Uterus (tissue), 2 donors: Measurements from ENCODE around the gene A4GALT.

ENCODE experiments used
- POLR2A ChIP-seq, 2 donors: fragments of 450-650 bp; IDR thresholded peaks; one replicate each; pipeline ENCODE4 v1.6.1; 2016; ENCODE audit warnings: antibody characterized with exemption in 2 of 2, mild to moderate bottlenecking in 1 of 2, moderate library complexity in 1 of 2
- TF ChIP-seq, protein P1 (sequence below), 4 experiments: fragments of 200-600 bp in 2 of 4; fragments of 450-650 bp in 2 of 4; sonication (generic) in 2 of 4; IDR thresholded peaks; one replicate each; pipeline ENCODE4 v1.5.1; 2016 to 2019; ENCODE audit warnings: antibody characterized with exemption in 4 of 4, mild to moderate bottlenecking in 2 of 4, moderate library complexity in 1 of 4

GRCh38 chr22:42655693-42656092 lies 65.0 kb downstream of the A4GALT start:
- TF ChIP-seq, protein P1, sequence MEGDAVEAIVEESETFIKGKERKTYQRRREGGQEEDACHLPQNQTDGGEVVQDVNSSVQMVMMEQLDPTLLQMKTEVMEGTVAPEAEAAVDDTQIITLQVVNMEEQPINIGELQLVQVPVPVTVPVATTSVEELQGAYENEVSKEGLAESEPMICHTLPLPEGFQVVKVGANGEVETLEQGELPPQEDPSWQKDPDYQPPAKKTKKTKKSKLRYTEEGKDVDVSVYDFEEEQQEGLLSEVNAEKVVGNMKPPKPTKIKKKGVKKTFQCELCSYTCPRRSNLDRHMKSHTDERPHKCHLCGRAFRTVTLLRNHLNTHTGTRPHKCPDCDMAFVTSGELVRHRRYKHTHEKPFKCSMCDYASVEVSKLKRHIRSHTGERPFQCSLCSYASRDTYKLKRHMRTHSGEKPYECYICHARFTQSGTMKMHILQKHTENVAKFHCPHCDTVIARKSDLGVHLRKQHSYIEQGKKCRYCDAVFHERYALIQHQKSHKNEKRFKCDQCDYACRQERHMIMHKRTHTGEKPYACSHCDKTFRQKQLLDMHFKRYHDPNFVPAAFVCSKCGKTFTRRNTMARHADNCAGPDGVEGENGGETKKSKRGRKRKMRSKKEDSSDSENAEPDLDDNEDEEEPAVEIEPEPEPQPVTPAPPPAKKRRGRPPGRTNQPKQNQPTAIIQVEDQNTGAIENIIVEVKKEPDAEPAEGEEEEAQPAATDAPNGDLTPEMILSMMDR (IDR thresholded peaks at IDR 0.05): no peak
- TF ChIP-seq POLR2A (IDR thresholded peaks at IDR 0.05): no peak
